ENCODE data around the gene TUBB4A.

The TUBB4A gene

DNA sequence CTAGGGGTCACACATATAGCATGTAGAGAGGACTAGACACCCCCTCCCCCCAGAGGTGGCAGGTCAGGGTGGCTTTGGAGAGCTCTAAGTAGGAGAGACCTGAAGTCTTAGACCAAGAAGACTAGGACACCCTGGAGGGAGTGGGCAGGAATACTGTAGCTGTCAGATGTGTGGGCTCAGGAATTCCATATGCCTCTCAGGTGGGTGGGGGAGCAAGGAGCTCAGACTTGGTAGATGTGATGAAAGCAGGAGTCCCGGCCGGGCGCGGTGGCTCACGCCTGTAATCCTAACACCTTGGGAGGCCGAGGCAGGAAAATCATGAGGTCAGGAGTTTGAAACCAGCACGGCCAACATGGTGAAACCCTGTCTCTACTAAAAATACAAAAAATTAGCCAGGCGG lies 36.4 kb downstream of the TUBB4A start:
- DNase-seq = no peak

DNA sequence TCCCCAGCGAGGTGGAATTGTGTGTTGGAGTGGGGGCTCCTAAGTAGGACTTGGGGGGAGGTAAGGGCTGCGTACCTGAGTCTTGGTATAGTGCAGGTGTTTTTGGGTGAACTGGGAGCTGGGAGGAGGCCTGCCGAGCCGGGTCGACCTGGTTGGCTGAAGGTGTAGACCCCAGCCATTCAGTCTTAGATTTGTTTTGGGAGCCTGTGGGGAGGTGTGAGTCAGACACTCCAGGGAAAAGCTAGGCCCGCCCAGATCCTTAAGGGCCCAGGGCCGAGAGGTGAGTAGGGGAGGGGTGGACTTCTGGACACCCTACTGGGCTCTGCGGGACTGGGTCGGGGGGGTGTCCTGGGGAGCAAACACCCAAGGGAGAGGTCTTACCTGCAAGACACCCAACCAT lies 37.1 kb downstream of the TUBB4A start:
- DNase-seq = no peak

DNA sequence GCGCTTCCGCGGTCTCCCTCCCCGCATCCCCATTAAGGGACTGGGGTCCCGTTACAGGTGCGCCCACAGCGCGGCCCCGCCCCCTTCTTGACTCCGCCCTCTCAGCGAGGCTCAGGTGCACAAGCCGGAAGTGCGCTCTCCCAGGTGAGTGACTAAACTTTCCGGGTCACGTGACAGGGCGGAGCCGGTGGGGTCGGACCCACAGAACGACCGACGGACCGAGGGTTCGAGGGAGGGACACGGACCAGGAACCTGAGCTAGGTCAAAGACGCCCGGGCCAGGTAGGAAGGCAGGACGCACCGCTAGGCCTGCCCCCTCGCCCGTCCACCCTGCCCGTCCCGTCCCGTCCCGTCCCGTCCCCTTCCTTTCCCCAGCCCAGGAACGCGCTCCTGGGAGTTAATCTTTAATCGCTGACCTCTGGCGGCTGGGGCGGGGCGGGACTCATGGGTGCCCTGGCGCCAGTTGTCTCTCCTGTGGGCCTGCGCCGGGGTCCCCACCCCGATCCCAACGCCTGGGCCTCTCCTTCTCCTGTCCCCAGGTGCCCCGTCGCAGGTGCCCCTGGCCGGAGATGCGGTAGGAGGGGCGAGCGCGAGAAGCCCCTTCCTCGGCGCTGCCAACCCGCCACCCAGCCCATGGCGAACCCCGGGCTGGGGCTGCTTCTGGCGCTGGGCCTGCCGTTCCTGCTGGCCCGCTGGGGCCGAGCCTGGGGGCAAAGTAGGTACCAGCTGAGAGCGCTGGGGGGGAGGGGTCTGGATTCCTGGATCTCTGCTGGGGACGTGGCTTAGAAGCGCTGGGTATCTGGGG lies 37.8 kb downstream of the TUBB4A start, which contains the start of gene CRB3:
TSS of gene CRB3 (plus strand) at position 202 of the 804 bp plus-strand sequence. CDS start at position 633, 431 bp downstream.
- DNase-seq = peak; percentile 30

DNA sequence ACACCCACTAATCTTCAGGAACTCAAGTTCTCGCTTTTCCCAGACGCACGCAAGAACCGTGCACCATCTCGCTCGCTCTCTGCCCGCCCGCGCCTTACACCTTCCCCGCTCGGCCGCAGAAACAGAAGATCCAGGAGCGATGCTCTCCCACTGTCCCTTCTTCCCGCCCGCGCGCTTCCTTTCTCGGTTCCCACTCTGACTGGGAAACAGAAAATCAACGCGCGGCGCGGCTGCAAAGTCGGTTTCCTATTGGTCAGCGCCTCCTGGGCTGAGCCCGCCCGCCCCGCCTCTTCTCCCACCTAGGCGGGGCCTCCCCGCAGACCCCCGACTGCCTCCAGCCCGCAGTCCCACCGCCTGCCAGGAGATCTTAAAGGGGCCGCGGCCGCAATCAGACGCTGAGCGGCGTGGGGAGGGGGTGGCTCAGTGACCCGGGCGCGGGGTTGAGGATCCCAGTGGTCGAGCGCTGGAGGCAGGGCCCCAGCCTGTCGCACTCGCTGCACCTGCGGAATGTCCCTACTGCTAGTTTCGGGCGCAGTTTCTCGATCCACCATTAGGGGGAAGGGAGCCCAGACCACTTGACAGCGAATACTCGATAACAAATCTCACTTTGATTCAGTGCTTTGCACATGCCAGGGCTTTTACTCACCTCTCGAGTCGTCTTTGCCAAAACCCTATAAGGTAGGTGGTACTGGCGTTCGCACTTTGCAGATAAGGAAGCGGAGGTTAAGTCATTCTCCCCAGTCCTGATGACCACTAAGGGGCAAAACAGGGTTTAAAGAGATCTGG lies 41.8 kb downstream of the TUBB4A start:
- DNase-seq = peak; percentile 96

DNA sequence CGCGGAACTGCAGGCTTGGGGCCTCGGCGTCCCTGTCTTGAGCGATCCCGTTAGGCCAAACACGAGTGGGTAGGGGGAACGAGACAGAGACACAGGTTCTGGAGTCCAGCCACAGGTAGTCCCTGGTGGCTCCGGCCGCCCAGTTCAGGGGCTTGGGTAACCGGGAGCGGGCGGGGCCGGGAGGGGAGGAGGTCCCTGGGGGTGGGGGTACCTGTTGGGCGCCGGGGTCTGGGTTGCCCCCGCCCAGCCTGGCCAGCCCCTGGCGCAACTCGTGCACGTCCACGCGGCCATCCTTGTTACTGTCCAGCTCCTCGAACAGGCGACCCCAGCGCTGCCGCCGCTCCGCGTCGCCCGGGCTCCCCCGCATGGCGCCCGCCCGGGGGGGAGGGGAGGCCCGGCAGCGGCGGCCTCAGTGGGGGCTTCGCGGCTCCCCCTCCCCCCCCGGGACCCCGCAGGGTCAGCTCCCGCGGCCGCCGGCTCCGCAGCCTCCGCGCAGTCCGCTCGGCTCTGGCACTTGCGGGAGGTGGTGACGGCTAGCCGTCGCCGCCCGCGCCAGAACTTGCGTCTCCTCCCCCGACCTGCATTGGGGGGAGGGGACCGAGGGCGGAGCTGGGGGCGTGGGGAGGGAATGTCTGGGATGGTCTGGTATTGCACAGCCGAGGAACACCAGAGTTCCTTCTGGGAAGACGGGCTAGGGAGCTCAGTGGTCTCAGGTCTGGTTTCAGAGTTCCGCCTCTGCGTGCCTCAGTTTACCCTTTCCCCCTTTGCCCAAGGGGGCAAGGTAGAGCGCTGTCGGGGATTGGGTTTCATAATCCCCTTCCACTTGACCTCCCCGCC lies 42.6 kb downstream of the TUBB4A start, which contains the start of gene SLC25A23:
TSS of gene SLC25A23 (minus strand) at position 531 of the 837 bp plus-strand sequence. CDS start at position 367, 164 bp downstream.
- DNase-seq = peak; percentile 31

DNA sequence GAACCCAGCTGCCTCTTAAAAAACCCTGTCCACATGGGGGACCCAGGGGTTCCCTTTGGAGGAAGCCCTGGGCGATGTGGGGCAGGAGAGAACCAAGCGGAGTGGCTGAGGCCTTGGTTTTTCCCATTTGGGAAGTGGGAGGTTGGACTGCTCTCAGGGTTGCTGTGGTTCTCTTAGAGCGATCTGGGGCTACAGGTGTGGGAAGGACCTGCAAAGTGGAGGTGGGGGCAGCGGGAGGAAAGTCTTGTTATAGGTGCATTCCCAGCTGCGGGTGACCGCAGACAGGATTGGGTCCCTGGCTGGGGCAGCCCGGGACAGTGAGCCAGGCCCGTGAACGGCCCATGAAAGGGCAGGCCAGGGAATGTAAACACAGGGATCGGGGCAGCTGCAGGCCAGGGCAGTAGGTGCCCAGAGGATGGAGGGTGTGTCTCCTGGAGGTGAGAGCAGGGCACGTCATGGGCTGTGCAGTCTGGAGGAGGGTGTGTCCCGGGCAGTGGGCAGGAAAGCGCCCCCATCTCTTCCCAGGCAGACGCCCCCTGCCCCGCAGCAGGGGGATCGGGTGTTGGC lies 43.3 kb downstream of the TUBB4A start:
- DNase-seq = no peak

DNA sequence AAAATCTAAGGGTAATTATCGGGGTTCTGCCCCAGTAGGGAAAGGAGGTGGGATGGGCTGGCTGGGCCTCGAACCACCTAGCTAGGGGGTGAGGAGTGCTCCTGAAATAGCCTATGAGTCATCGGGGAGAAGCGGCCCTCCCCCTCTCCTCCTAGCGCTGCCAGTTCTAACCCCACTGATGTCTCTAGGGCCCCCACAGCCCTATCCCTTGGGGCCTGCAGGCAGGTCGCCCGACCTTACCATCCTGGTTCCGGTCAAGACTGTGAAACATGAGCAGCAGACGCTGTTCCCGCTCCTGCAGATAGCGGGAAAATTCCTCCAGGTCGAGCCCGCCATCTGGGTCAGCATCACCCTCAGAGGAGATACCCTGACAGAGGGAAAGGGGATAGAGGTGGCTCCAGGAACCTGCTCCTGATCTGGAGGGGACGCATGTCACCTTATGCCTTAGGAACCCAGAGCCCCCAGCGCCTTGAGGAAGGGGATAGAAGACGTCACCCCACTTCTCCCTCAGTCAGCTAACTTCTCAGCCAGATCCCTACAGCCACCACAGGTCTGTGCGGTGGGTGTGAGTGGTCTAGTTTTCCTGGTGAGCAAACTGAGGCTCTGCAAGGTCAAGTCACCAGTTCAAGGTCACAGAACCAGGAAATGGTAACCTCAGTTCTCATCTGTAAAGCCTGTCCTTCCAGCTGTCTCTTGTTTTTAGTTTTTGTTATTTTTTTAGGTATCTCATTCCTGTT lies 44.0 kb downstream of the TUBB4A start:
- no peak for DNase-seq

DNA sequence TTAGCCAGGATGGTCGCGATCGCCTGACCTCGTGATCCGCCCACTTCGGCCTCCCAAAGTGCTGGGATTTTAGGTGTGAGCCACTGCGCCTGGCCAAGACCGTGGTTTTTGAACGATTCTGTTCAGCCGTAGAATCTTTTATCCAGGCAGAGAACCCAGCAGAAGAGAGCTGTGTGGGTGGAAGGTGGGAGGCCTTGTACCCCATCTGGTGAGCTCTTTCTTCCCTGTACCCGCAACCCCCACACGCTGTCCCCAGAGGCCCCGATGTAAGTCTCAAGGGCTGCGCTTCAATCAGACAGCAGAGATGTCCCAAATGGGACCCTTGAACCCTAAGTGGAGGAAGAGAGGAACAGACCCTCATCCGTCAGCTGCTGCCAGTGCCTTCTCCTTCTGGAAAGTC lies 46.2 kb downstream of the TUBB4A start:
- no peak for DNase-seq

DNA sequence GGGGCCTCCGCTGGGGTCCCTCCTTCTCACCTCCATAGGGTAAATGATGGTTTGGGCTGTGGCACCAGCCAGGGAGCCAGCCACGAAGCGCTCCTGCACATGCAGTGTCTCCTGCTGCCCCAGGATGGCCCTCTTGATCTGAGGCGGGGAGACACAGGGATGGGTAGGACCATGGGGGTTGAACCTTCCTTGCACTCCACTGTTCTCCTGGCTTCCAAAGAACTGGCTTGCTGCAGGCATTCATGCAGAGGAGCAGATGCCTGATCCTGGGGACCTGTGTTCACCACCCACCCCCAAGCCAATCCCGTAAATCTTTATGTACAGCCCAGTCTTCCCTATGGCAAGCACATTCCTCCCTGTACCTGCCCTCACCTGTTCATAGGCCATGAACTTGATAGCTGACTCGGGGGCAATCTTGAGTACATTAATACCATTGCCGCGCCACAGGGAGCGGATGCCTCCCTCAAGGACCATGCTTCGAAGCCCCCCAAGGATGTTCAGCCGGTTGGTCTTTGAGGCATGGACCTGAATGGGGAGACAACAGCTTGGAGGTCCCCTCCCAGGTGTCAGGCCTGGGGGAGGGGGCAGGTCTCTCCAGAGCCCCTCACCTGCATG lies 48.1 kb downstream of the TUBB4A start:
- DNase-seq = no peak

DNA sequence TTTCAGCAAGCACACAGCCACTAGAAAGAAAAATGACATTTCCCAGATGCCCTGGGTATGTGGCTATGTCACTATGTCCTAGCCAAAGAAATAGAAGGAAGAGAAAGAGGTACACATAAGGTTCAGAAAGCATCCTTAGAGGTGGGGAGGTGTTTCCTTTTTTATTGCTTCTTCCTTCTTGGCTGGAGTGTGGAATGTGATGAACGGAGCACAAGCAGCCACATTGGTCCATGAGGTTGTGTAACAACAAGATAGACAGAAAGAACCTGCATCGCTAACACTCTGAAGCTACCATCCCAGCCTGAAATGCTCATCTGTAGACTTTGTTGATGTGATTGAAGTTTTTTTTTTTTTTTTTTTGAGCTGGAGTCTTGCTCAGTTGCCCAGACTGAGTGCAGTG lies 49.2 kb downstream of the TUBB4A start:
- DNase-seq = no peak

DNA sequence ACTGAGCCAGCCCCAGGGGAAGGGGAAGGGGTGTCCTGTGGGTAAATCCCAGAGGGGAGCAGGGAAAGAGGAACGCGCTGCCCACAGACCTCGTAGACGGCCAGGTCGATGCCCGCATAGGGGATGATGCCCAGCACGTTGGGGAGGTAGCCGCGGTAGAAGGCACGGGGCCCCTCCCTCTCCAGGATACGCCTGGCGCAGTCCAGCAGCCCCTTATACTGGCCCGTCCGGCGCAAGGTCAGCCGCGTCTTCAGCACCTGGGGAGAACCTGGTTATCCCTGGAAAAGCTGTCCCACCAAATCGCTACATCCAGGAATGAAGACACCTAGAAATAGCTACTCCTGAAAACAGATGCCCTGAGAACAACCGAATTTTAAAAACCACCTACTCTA lies 49.9 kb downstream of the TUBB4A start:
- no peak for DNase-seq

DNA sequence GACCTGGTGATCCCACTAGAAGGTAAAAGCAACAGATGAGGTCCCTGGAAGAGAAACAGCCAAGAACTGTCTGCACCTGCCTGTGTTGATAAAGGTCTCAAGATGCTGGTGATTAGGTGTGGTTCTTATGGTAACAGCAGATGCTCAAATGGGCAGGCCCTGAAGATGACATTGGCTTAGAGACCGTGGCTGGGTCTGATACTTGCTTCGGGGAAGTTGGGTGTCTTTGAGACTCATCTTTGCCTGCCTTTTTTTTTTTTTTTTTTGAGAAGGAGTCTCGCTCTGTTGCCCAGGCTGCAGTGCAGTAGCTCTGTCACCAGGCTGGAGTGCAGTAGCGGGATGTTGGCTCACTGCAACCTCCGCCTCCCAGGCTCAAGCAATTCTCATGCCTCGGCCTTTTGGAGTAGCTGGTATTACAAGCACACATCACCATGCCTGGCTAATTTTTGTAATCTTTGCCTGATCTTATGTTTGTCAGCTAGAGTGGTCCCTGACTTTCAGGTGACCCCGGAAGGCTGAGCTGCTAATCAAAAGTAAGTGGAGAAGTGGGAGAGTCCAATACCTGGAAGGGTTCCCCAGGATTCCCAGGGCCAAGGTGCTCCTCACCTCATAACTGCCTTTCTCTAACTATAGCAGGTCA lies 50.4 kb downstream of the TUBB4A start:
- no peak for DNase-seq

DNA sequence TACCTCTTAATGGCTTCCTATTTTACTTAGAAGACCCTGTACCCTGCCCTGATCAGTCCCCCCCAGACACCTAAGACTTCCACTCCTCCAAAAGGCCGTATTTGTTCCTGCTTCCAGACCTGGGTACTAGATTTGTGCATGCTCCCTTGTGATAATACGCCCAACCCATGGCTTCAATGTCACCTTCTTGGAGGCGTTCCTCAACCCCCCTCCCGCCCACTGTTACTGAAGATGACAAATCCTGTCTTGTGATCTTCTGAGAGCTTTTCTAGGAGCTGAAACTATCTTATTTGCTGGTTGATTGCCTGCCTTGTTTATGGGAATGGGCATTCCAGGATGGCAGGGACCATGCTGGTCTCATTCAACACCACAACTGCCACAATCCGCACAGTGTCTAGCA lies 51.9 kb downstream of the TUBB4A start:
- no peak for DNase-seq

DNA sequence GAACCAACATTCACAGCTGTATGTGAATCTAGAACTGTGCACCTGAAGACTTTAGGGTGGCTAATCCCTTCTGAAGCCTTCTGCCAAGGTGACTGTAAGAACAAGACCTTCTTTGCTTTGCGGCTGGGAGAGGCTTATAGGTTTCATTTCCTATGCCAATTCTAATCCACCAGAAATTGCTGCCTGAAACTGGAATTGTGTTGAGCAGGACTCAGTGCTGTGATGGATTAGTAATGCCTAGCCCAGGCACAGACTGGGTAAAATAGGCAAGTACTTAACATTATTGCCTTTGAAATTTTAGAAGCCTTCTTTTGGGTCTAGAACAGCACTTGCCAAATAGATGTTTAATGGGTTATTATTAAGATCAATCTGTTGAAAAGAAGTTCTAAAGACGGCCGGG lies 54.1 kb downstream of the TUBB4A start:
- no peak for DNase-seq

DNA sequence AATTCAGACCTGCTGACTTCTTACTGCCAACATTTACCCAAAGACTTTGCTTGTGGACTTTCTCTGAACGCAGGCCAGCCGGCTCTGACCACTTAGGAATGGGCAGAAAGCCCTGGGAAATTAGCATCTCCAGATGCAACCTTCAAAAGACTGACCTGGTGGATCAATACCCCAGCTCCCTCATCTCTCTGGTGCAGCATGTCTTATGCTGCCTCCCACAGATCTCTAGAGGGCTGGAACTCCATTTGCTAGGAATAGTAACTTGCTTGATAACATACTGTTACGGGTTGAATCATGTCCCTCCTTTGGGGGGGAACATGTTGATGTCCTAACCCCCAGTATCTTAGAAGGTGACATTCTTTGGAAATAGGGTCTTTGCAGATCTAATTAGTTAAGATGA lies 55.7 kb downstream of the TUBB4A start:
- no peak for DNase-seq

Data from activated effector memory CD4-positive, alpha-beta T cell treated with Interleukin-2 at 50 U/mL for 16 hours (primary cell).